Measurements from ENCODE around the gene CACNA1E. TPM values are rescaled to one million over a fixed set of nuclear protein-coding genes. Genes with fewer than 3 reads are reported as not detected.

Gene CACNA1E
- total RNA-seq, 1 experiment from 2014 or later, result 0.46 TPM

DNA sequence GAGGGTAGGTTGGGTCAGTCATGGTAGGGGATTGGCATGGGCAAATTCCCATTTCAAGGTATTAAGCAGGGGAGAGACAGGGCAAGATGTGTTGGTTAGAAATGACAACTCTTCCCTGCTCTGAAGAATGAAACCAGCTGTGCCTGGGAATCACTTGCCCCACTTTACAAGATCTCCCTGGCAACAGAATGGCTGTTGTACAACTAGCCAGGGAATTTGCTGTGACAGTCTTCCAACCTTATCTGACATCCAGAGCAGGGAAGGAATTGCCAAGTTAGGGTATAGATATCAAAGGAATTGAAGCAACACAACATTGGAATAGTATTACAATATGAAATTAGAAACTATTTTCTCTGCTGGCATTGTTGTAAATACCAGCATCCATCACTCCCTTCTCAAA, 154.7 kb downstream of the CACNA1E start:
- no peak overlapping the region for H2BK20ac ChIP-seq (ENCODE audit: low read depth, low read length, poor library complexity, severe bottlenecking)
- H2BK12ac ChIP-seq (ENCODE audit: insufficient read length, low read depth, low read length), result no peak overlapping the region
- no peaks in the 10 kb centered on the region for H3K4me1 ChIP-seq (ENCODE audit: insufficient read depth, low read length)
- no peaks in the 10 kb centered on the region for H3K79me1 ChIP-seq (ENCODE audit: insufficient read depth, low read depth, low read length, poor library complexity, severe bottlenecking)
- H2BK15ac ChIP-seq (ENCODE audit: low read depth, low read length), result no peak overlapping the region
- Mint-ChIP-seq H3K27ac (no peak overlapping the region; a peak in 1 of 7 replicates), H3K4me3 (no peak overlapping the region), H3K9me3 (no peaks in the 10 kb centered on the region), H3K27me3 (ENCODE audit: low read depth) (peaks cover 10% of the 10 kb centered on the region), H3K4me1 (peaks cover 0 to 3% of the 10 kb centered on the region in 2 experiments; a peak in 2 of 4 replicates), H3K36me3 (ENCODE audit: insufficient read depth in 1 of 3, low read depth in 3 of 3) (no peaks in the 10 kb centered on the region)
- no peaks in the 10 kb centered on the region for H3K79me2 ChIP-seq (ENCODE audit: insufficient read depth, low read length)
- H4K8ac ChIP-seq (replicated peaks; ENCODE audit: insufficient read length, low read depth, low read length), result no peak overlapping the region
- H4K20me1 ChIP-seq (ENCODE audit: control insufficient read depth, insufficient read depth, insufficient read length), result no peaks in the 10 kb centered on the region
- no peak overlapping the region for H3T11ph ChIP-seq (ENCODE audit: low read length)
- no peak overlapping the region for H3K14ac ChIP-seq (ENCODE audit: insufficient read depth, low read length)
- H2BK120ac ChIP-seq (ENCODE audit: low read depth, low read length, poor library complexity, severe bottlenecking), result no peak overlapping the region
- TF ChIP-seq, protein P1, sequence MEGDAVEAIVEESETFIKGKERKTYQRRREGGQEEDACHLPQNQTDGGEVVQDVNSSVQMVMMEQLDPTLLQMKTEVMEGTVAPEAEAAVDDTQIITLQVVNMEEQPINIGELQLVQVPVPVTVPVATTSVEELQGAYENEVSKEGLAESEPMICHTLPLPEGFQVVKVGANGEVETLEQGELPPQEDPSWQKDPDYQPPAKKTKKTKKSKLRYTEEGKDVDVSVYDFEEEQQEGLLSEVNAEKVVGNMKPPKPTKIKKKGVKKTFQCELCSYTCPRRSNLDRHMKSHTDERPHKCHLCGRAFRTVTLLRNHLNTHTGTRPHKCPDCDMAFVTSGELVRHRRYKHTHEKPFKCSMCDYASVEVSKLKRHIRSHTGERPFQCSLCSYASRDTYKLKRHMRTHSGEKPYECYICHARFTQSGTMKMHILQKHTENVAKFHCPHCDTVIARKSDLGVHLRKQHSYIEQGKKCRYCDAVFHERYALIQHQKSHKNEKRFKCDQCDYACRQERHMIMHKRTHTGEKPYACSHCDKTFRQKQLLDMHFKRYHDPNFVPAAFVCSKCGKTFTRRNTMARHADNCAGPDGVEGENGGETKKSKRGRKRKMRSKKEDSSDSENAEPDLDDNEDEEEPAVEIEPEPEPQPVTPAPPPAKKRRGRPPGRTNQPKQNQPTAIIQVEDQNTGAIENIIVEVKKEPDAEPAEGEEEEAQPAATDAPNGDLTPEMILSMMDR (conservative IDR thresholded peaks at IDR 0.05), result no peak
- DNase-seq, result no peak
- no peaks in the 10 kb centered on the region for H3K9me3 ChIP-seq (ENCODE audit: control insufficient read depth, low read depth, low read length)
- no peak overlapping the region for H2AFZ ChIP-seq (ENCODE audit: low read length)
- H3K4ac ChIP-seq (ENCODE audit: low read depth, low read length), result no peak overlapping the region
- no peak overlapping the region for H3K18ac ChIP-seq (ENCODE audit: insufficient read length, low read depth, low read length)
- no peak overlapping the region for H3K4me2 ChIP-seq (ENCODE audit: insufficient read depth, insufficient read length, low read length)
- H4K5ac ChIP-seq (ENCODE audit: insufficient read length, low read depth, low read length), result no peak overlapping the region
- H3K56ac ChIP-seq (ENCODE audit: insufficient read length, low read depth, low read length), result no peak overlapping the region
- no peak overlapping the region for H2AK5ac ChIP-seq (ENCODE audit: insufficient read length, low read length)
- no peak overlapping the region for H3K23ac ChIP-seq (ENCODE audit: insufficient read length, low read depth, low read length)
- no peaks in the 10 kb centered on the region for H3K27me3 ChIP-seq (ENCODE audit: insufficient read depth, low read length)
- no peak overlapping the region for H2BK5ac ChIP-seq (ENCODE audit: insufficient read length, low read length)
- H3K27ac ChIP-seq (ENCODE audit: insufficient read length, low read depth, low read length), result no peak overlapping the region
- H4K91ac ChIP-seq (ENCODE audit: insufficient read length, low read depth, low read length), result no peak overlapping the region
- H3K9ac ChIP-seq (ENCODE audit: extremely low read depth, insufficient read length, low read length), result no peak overlapping the region
- no peaks in the 10 kb centered on the region for H3K23me2 ChIP-seq (ENCODE audit: insufficient read length, low read depth, low read length, poor library complexity, severe bottlenecking)
